GM12892 (cell line): ENCODE measurements around the gene PNMA8B.

Experiments used
- POLR2A ChIP-seq: IDR thresholded peaks from 2 replicates; pipeline ENCODE4 v1.6.1; 2011; ENCODE audit warnings: low read depth, low read length, control low read depth
- POLR2AphosphoS5 ChIP-seq: IDR thresholded peaks from 2 replicates; pipeline ENCODE4 v1.6.1; 2011; ENCODE audit warnings: low read depth, low read length, control low read depth

DNA sequence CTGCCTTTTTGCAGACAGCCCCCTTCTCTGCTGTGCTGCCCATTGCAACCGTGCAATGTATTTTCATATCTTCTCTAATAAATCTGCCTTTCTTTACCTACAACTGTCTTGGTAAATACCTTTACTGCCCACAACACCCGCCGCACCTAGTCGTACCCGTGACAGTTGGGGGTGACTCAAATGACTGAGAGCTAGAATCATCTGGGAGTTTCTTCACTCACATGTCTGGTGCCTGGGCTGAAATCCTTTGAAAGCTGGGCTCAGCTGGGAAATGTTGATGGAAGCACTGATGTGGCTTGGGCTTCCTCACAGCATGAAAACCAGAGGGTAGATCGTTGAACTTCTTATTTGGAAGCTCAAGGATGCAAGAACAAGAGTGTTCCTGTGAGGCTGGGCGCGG is 21.5 kb downstream of the PNMA8B start:
- TF ChIP-seq POLR2A (no peak), POLR2AphosphoS5 (no peak)
